ENCODE data around the gene ZNF862. TPM values are rescaled to one million over a fixed set of nuclear protein-coding genes. Genes with fewer than 3 reads are reported as not detected.

ZNF862 gene
- total RNA-seq, 2 donors from 2014 or later, result 8.8 to 9.9 TPM

GRCh38 chr7:149797771-149798170, 40.4 kb upstream of the ZNF862 start:
- TF ChIP-seq CTCF (IDR thresholded peaks at IDR 0.05), result no peak
- no peak overlapping the region for H3K27ac ChIP-seq
- H3K4me1 ChIP-seq, result no peaks in the 10 kb centered on the region
- H3K4me3 ChIP-seq, result no peak overlapping the region
- no peak for DNase-seq
- intact Hi-C loops (cut with DNase I), result no loop called here
- no peaks in the 10 kb centered on the region for H3K27me3 ChIP-seq
- no peaks in the 10 kb centered on the region for H3K9me3 ChIP-seq
- no peak overlapping the region for H3K9ac ChIP-seq (ENCODE audit: low read depth in 2 of 2, low read length in 2 of 2)
- no peaks in the 10 kb centered on the region for H3K36me3 ChIP-seq

GRCh38 chr7:149799397-149800168, 38.6 kb upstream of the ZNF862 start:
- no peak overlapping the region for H3K9ac ChIP-seq (ENCODE audit: low read depth in 2 of 2, low read length in 2 of 2)
- TF ChIP-seq CTCF (IDR thresholded peaks at IDR 0.05), result no peak

GRCh38 chr7:149800169-149800555, 38.0 kb upstream of the ZNF862 start:
- Histone ChIP-seq H3K36me3 (no peaks in the 10 kb centered on the region), H3K9me3 (no peaks in the 10 kb centered on the region), H3K4me1 (no peaks in the 10 kb centered on the region), H3K27me3 (no peaks in the 10 kb centered on the region), H3K9ac (ENCODE audit: low read depth in 2 of 2, low read length in 2 of 2) (no peak overlapping the region), H3K4me3 (no peak overlapping the region), H3K27ac (no peak overlapping the region)
- no peak for DNase-seq
- TF ChIP-seq CTCF (IDR thresholded peaks at IDR 0.05), result no peak
- intact Hi-C loops (cut with DNase I), result no loop called here

More at GRCh38 chr7:149799397-149800168, 38.6 kb upstream of the ZNF862 start:
- Histone ChIP-seq H3K27me3 (no peaks in the 10 kb centered on the region), H3K9me3 (no peaks in the 10 kb centered on the region), H3K4me3 (no peak overlapping the region), H3K27ac (no peak overlapping the region), H3K4me1 (no peaks in the 10 kb centered on the region), H3K36me3 (no peaks in the 10 kb centered on the region)
- intact Hi-C loops (cut with DNase I), result no loop called here
- peak; percentile 37 for DNase-seq

- H3K27me3 ChIP-seq, result no peaks in the 10 kb centered on the region
- intact Hi-C loops (cut with DNase I), result no loop called here
- H3K4me1 ChIP-seq, result no peaks in the 10 kb centered on the region
- H3K36me3 ChIP-seq, result no peaks in the 10 kb centered on the region
- no peak for TF ChIP-seq CTCF (IDR thresholded peaks at IDR 0.05)
- H3K27ac ChIP-seq, result no peak overlapping the region
- DNase-seq, result no peak
- H3K9me3 ChIP-seq, result no peaks in the 10 kb centered on the region
- H3K9ac ChIP-seq (ENCODE audit: low read depth in 2 of 2, low read length in 2 of 2), result no peak overlapping the region
- H3K4me3 ChIP-seq, result no peak overlapping the region
These were observed 37.1 kb upstream of the ZNF862 start for GRCh38 chr7:149801002-149801566.

- no peak for TF ChIP-seq CTCF (IDR thresholded peaks at IDR 0.05)
- no peak overlapping the region for H3K4me3 ChIP-seq
These were observed 36.4 kb upstream of the ZNF862 start for GRCh38 chr7:149801816-149802215.

More at GRCh38 chr7:149801816-149802215, 36.4 kb upstream of the ZNF862 start:
- DNase-seq, result no peak
- H3K9ac ChIP-seq (ENCODE audit: low read depth in 2 of 2, low read length in 2 of 2), result no peak overlapping the region
- H3K27me3 ChIP-seq, result no peaks in the 10 kb centered on the region
- no peaks in the 10 kb centered on the region for H3K9me3 ChIP-seq
- H3K4me1 ChIP-seq, result no peaks in the 10 kb centered on the region
- no peaks in the 10 kb centered on the region for H3K36me3 ChIP-seq
- no peak overlapping the region for H3K27ac ChIP-seq
- intact Hi-C loops (cut with DNase I), result no loop called here

Data from colonic mucosa (tissue), 4 donors.